Muscle of leg (tissue), 11 donors: ENCODE data around the gene RPS6KA4. TPM values are rescaled to one million over a fixed set of nuclear protein-coding genes. Genes with fewer than 3 reads are reported as not detected.
"Not testable (repeated sequence)": the region's sequence is repeated elsewhere in the genome, so short reads cannot be mapped to it uniquely, and the experiment has no call there.

ENCODE experiments used
- DNase-seq: peaks from one replicate; pipeline ENCODE4 v3.0.0; 2013
- H3K27ac ChIP-seq: one replicate; pipeline ENCODE4 v1.5.1; 2013; ENCODE audit warnings: mild to moderate bottlenecking, low read length, control low read depth
- H3K27me3 ChIP-seq: one replicate; pipeline ENCODE4 v1.6.1; 2013; ENCODE audit warnings: low read length; ENCODE audit not compliant: control insufficient read depth, insufficient read depth
- H3K36me3 ChIP-seq: one replicate; pipeline ENCODE4 v1.6.1; 2013; ENCODE audit warnings: low read length; ENCODE audit not compliant: control insufficient read depth, insufficient read depth
- H3K4me1 ChIP-seq: one replicate; pipeline ENCODE4 v1.6.1; 2013; ENCODE audit warnings: low read length; ENCODE audit not compliant: control insufficient read depth, insufficient read depth
- H3K4me3 ChIP-seq: one replicate; pipeline ENCODE4 v1.5.1; 2013; ENCODE audit warnings: low read length, control low read depth
- H3K9me3 ChIP-seq: replicated peaks from 2 replicates; pipeline ENCODE4 v1.6.1; 2013; ENCODE audit warnings: low read depth, low read length; ENCODE audit not compliant: control insufficient read depth
- WGBS: methylation state at CpG from one replicate; pipeline ENCODE4 v1.1.5; 2013; ENCODE audit warnings: missing lambda C conversion rate; ENCODE audit not compliant: insufficient coverage; 5-methylcytosine and 5-hydroxymethylcytosine counted together
- polyA plus RNA-seq, 8 donors: library from polyadenylated mRNA; unstranded; fragments of 120-200 nt; gene quantifications; one replicate each; pipeline versions ENCODE4 v1.2.1 to v1.2.3, GENCODE V29; 2013; ENCODE audit warnings: inconsistent platforms in 1 of 8, low replicate concordance in 1 of 8; ENCODE audit not compliant: insufficient read length in 8 of 8, insufficient read depth in 1 of 8
- total RNA-seq: library from RNA; stranded (reverse); fragments of 120-200 nt; gene quantifications from one replicate; pipeline ENCODE4 v1.2.4, GENCODE V29; 2013

The RPS6KA4 gene
- total and polyA plus RNA-seq, 9 donors = 13.3 to 19.8 (median 15.9) TPM

GRCh38 chr11:64415286-64415685 is 56.3 kb downstream of the RPS6KA4 start:
- Histone ChIP-seq H3K27me3 (no peaks in the 10 kb centered on the region), H3K27ac (no peak overlapping the region), H3K4me3 (no peak overlapping the region), H3K36me3 (no peaks in the 10 kb centered on the region), H3K4me1 (peaks cover 17% of the 10 kb centered on the region), H3K9me3 (no peaks in the 10 kb centered on the region)
- DNase-seq = no peak
- WGBS = 22% methylated on average over 7 of the region's 10 CpGs

GRCh38 chr11:64415996-64416728 is 57.2 kb downstream of the RPS6KA4 start:
- H3K36me3 ChIP-seq = no peaks in the 10 kb centered on the region
- WGBS = 89% methylated on average over 4 of the region's 9 CpGs
- no peak for DNase-seq
- H3K9me3 ChIP-seq = peaks cover under 1% of the 10 kb centered on the region
- H3K4me1 ChIP-seq = peaks cover 8% of the 10 kb centered on the region
- no peak overlapping the region for H3K27ac ChIP-seq
- H3K27me3 ChIP-seq = no peaks in the 10 kb centered on the region
- no peak overlapping the region for H3K4me3 ChIP-seq

- H3K9me3 ChIP-seq = peaks cover 13% of the 10 kb centered on the region
- H3K4me1 ChIP-seq, H3K27me3 ChIP-seq, H3K4me3 ChIP-seq, H3K27ac ChIP-seq, H3K36me3 ChIP-seq, DNase-seq: not testable (repeated sequence)
- no CpG with 5 or more reads among the region's 7 CpGs for WGBS
Measured at GRCh38 chr11:64418233-64418632, 59.3 kb downstream of the RPS6KA4 start.

- H3K27me3 ChIP-seq = peaks cover 2% of the 10 kb centered on the region
- peaks cover 7% of the 10 kb centered on the region for H3K4me1 ChIP-seq
- DNase-seq = no peak
- 87% methylated on average over 10 of the region's 11 CpGs for WGBS
- H3K27ac ChIP-seq = no peak overlapping the region
- H3K36me3 ChIP-seq = no peaks in the 10 kb centered on the region
- H3K4me3 ChIP-seq = no peak overlapping the region
- H3K9me3 ChIP-seq = peaks cover 13% of the 10 kb centered on the region
Measured at GRCh38 chr11:64419257-64419790, 60.4 kb downstream of the RPS6KA4 start.

- H3K27me3 ChIP-seq = peaks cover 2% of the 10 kb centered on the region
- DNase-seq = peak; percentile 62
- H3K4me3 ChIP-seq = no peak overlapping the region
- no peak overlapping the region for H3K27ac ChIP-seq
- H3K4me1 ChIP-seq = peaks cover 4% of the 10 kb centered on the region
- H3K36me3 ChIP-seq = no peaks in the 10 kb centered on the region
- peaks cover 13% of the 10 kb centered on the region for H3K9me3 ChIP-seq
- WGBS = 74% methylated on average over 3 of the region's 8 CpGs
Measured at GRCh38 chr11:64419818-64420485, 61.0 kb downstream of the RPS6KA4 start.

Other genes starting within 250 kb of the RPS6KA4 start
- gene MACROD1, start 193.0 kb upstream of the RPS6KA4 start, total RNA-seq = 107 TPM
- gene MACROD1, start 193.0 kb upstream of the RPS6KA4 start, polyA plus RNA-seq = 10 to 100 TPM; 46.1 to 82.9 (median 63.1) TPM
- gene STIP1, start 173.0 kb upstream of the RPS6KA4 start, total RNA-seq = 90.7 TPM
- 100 to 1,000 TPM; 120 to 141 (median 128) TPM for gene STIP1, start 173.0 kb upstream of the RPS6KA4 start, polyA plus RNA-seq
- gene FERMT3, start 152.4 kb upstream of the RPS6KA4 start, total RNA-seq = 4.9 TPM
- gene FERMT3, start 152.4 kb upstream of the RPS6KA4 start, polyA plus RNA-seq = 10 to 100 TPM in 5 of 8 donors, 1 to 10 TPM in 3; 6.0 to 12.2 (median 10.3) TPM
- 70.7 TPM for gene TRPT1, start 133.0 kb upstream of the RPS6KA4 start, total RNA-seq
- gene TRPT1, start 133.0 kb upstream of the RPS6KA4 start, polyA plus RNA-seq = 10 to 100 TPM; 42.3 to 78.9 (median 62.9) TPM
- gene NUDT22, start 132.9 kb upstream of the RPS6KA4 start, total RNA-seq = 27.6 TPM
- 10 to 100 TPM; 16.2 to 25.8 (median 21.6) TPM for gene NUDT22, start 132.9 kb upstream of the RPS6KA4 start, polyA plus RNA-seq
- gene DNAJC4, start 128.6 kb upstream of the RPS6KA4 start, total RNA-seq = 13.6 TPM
- 10 to 100 TPM; 48.7 to 75.1 (median 53.1) TPM for gene DNAJC4, start 128.6 kb upstream of the RPS6KA4 start, polyA plus RNA-seq
- gene VEGFB, start 124.6 kb upstream of the RPS6KA4 start, total RNA-seq = 54.0 TPM
- gene VEGFB, start 124.6 kb upstream of the RPS6KA4 start, polyA plus RNA-seq = 100 to 1,000 TPM in 3 of 8 donors, 10 to 100 TPM in 5; 86.1 to 109 (median 92.7) TPM
- gene FKBP2, start 118.1 kb upstream of the RPS6KA4 start, total RNA-seq = 40.4 TPM
- 10 to 100 TPM; 40.6 to 60.6 (median 53.9) TPM for gene FKBP2, start 118.1 kb upstream of the RPS6KA4 start, polyA plus RNA-seq
- 252 TPM for gene PPP1R14B, start 112.2 kb upstream of the RPS6KA4 start, total RNA-seq
- 100 to 1,000 TPM; 170 to 222 (median 194) TPM for gene PPP1R14B, start 112.2 kb upstream of the RPS6KA4 start, polyA plus RNA-seq
- gene PLCB3, start 107.6 kb upstream of the RPS6KA4 start, total RNA-seq = 10.4 TPM
- 10 to 100 TPM in 7 of 8 donors, 1 to 10 TPM in 1; 9.9 to 17.6 (median 13.0) TPM for gene PLCB3, start 107.6 kb upstream of the RPS6KA4 start, polyA plus RNA-seq
- gene BAD, start 74.5 kb upstream of the RPS6KA4 start, total RNA-seq = 52.2 TPM
- gene BAD, start 74.5 kb upstream of the RPS6KA4 start, polyA plus RNA-seq = 10 to 100 TPM; 28.0 to 38.8 (median 34.4) TPM
- gene GPR137, start 73.3 kb upstream of the RPS6KA4 start, total RNA-seq = 7.7 TPM
- gene GPR137, start 73.3 kb upstream of the RPS6KA4 start, polyA plus RNA-seq = 10 to 100 TPM; 17.7 to 30.7 (median 20.0) TPM
- gene KCNK4, start 67.9 kb upstream of the RPS6KA4 start, total RNA-seq = 0.13 TPM
- gene KCNK4, start 67.9 kb upstream of the RPS6KA4 start, polyA plus RNA-seq = under 1 TPM in 1 of 8 donors, not detected in 7; 0.08 TPM
- gene CATSPERZ, start 58.8 kb upstream of the RPS6KA4 start, total RNA-seq = not detected
- under 1 TPM in 1 of 8 donors, not detected in 7; 0.14 TPM for gene CATSPERZ, start 58.8 kb upstream of the RPS6KA4 start, polyA plus RNA-seq
- 30.1 TPM for gene ESRRA, start 53.6 kb upstream of the RPS6KA4 start, total RNA-seq
- gene ESRRA, start 53.6 kb upstream of the RPS6KA4 start, polyA plus RNA-seq = 10 to 100 TPM; 26.1 to 35.9 (median 30.5) TPM
- gene TRMT112, start 41.6 kb upstream of the RPS6KA4 start, total RNA-seq = 306 TPM
- 100 to 1,000 TPM; 177 to 218 (median 197) TPM for gene TRMT112, start 41.6 kb upstream of the RPS6KA4 start, polyA plus RNA-seq
- gene PRDX5, start 41.0 kb upstream of the RPS6KA4 start, total RNA-seq = 144 TPM
- gene PRDX5, start 41.0 kb upstream of the RPS6KA4 start, polyA plus RNA-seq = 100 to 1,000 TPM; 128 to 175 (median 165) TPM
- 2.8 TPM for gene CCDC88B, start 19.0 kb upstream of the RPS6KA4 start, total RNA-seq
- 1 to 10 TPM; 2.8 to 5.6 (median 4.5) TPM for gene CCDC88B, start 19.0 kb upstream of the RPS6KA4 start, polyA plus RNA-seq
- gene SLC22A11, start 196.8 kb downstream of the RPS6KA4 start, total RNA-seq = 0.04 TPM
- gene SLC22A11, start 196.8 kb downstream of the RPS6KA4 start, polyA plus RNA-seq = under 1 TPM in 3 of 8 donors, not detected in 5; 0.07 to 0.21 (median 0.14) TPM
- not detected for gene SLC22A12, start 232.1 kb downstream of the RPS6KA4 start, total RNA-seq
- gene SLC22A12, start 232.1 kb downstream of the RPS6KA4 start, polyA plus RNA-seq = not detected